Measurements from ENCODE around the gene CDYL.
"Not testable (repeated sequence)": the region's sequence is repeated elsewhere in the genome, so short reads cannot be mapped to it uniquely, and the experiment has no call there.

Gene CDYL

GRCh38 chr6:4804095-4804494 is 27.9 kb downstream of the CDYL start:
- no peak for DNase-seq (ENCODE audit: low read depth in 2 of 2)

- DNase-seq (ENCODE audit: low read depth in 2 of 2): no peak
These were observed 29.5 kb downstream of the CDYL start for GRCh38 chr6:4805553-4806336.

GRCh38 chr6:4806337-4806725 is 30.1 kb downstream of the CDYL start:
- DNase-seq (ENCODE audit: low read depth in 2 of 2): no peak

DNA sequence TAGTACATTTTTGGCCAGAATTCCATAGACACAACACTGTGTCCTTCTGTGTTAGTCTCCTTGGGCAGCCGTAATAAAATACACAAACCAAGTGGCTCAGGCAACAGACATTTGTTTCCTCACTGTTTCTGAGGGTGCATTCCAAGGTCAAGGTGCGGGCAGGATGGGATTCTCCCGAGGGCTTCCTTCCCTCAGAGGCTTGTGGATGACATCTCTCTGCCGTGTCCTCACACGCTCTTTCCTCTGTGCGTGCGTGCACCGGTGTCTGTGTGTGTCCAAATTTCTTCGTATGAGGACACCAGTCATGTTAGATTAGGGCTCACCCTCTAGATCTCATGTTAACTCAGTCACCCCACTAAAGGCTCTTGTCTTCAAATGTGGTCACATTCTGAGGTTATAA is 30.6 kb downstream of the CDYL start:
- no peak for DNase-seq (ENCODE audit: low read depth in 2 of 2)

DNA sequence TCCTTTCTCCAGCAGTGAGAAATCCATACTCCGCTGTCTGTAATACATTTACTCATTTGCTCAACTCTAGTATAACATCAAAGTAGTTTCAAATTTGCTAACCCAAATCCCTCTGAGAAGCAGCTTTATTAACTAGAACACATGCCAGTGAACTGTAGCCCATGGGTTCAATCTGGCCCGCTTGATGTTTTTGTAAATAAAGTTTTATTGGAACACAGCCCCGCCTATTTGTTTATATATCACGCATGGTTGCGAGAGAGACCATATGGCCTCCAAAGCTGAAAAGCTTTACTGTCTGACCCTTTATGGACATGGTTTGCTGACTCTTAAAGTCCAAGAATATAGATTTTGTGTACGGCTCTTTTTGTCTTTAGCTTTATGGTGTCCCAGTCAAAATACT is 32.2 kb downstream of the CDYL start:
- no peak for DNase-seq (ENCODE audit: low read depth in 2 of 2)

GRCh38 chr6:4809999-4810918 is 34.1 kb downstream of the CDYL start:
- DNase-seq (ENCODE audit: low read depth in 2 of 2): no peak

- no peak for DNase-seq (ENCODE audit: low read depth in 2 of 2)
These were observed 35.9 kb downstream of the CDYL start for GRCh38 chr6:4812068-4812467.

DNA sequence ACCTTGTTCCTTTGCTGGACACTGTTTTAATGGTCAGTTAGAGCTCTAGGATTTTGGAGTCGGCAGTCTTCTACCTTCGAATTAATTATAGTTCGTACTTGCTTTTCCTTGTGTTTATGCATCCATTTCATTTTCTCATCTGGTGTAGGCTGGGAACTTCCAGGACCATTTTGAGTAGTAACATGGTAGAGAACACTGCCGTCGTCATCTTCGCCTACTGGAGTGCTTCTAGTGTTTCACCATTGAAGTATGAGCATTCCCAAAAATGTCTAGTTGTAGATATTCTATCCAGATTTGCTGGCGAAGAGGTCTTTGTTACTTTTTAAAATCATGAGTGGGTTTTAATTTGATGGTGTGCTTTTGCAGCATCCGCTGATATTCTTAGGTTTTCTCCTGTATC is 36.9 kb downstream of the CDYL start:
- no peak for DNase-seq (ENCODE audit: low read depth in 2 of 2)

DNA sequence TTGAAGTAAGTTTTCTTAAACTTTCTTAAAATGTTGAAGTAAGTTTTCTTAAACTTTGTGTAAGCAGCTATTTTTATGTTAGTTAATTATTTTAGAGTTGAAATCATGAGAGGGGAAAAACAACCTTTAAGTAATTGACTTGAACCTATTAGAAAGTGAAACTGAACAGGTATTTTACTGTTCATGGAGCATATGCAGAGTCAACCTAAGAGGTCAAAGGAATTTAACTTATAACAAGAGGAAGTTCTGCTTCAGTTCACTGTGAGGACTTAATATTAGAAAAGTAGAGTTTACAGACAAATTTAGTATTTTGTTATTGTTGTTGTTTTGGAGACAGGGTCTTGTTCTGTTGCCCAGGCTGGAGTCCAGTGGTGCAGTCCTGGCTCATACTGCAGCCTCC is 38.0 kb downstream of the CDYL start:
- DNase-seq (ENCODE audit: low read depth in 2 of 2): no peak

GRCh38 chr6:4814987-4815386 is 38.8 kb downstream of the CDYL start:
- DNase-seq (ENCODE audit: low read depth in 2 of 2): no peak

DNA sequence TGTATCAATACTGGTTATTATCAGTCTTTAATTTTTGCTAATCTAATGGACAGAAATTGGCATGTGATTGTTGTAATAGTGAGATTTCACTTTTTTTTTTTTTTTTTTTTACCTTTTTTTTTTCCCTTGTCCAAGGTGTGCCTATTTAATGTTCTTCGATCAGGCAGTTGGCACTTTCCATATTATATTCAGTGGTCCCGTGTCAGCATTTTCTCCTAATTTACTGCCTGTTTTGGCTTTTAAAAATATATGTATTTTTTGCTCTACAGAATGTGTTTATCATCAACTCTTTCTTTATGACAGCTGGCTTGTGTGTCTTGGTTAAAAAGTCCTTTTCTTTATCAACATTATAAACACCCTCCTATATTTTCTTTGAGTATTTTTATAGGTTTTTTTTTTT is 39.4 kb downstream of the CDYL start:
- no peak for DNase-seq (ENCODE audit: low read depth in 2 of 2)

GRCh38 chr6:4816904-4817303 is 40.7 kb downstream of the CDYL start:
- DNase-seq (ENCODE audit: low read depth in 2 of 2): no peak

GRCh38 chr6:4817551-4817950 is 41.3 kb downstream of the CDYL start:
- DNase-seq (ENCODE audit: low read depth in 2 of 2): no peak

DNA sequence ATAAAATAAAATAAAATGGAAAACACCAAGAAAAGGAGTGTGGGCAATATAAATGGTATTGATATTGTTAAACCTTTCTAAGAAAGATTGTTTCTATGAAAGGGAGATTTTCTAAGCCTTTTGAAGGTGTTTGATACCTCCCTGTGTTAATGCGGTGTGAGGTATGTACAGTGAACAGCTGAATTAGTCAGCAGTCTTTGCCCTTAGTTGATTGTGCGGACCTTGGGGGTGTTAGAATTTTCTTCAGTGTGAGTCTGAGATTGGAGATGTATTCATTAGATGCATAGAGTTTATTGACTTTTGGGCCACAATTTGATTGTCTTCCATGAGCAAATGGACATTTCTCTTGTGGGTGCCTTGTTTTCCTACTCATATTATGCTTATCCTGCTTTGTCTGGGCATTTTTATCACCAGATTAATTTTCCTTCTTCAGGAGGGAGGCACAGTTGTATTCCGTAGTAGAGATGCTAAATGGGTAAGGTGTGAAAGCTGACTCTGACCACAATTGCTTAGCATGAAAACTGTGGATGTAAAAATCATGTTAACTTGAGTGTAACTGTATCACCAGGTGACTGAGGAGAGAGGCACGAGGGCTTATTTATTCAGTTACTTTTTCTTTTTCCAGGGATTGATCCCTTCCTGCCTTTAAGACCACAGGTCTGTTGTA is 42.2 kb downstream of the CDYL start:
- DNase-seq (ENCODE audit: low read depth in 2 of 2): no peak

GRCh38 chr6:4819706-4820283 is 43.6 kb downstream of the CDYL start:
- peak in 1 of 2 experiments; percentile 25 for DNase-seq (ENCODE audit: low read depth in 2 of 2)

DNA sequence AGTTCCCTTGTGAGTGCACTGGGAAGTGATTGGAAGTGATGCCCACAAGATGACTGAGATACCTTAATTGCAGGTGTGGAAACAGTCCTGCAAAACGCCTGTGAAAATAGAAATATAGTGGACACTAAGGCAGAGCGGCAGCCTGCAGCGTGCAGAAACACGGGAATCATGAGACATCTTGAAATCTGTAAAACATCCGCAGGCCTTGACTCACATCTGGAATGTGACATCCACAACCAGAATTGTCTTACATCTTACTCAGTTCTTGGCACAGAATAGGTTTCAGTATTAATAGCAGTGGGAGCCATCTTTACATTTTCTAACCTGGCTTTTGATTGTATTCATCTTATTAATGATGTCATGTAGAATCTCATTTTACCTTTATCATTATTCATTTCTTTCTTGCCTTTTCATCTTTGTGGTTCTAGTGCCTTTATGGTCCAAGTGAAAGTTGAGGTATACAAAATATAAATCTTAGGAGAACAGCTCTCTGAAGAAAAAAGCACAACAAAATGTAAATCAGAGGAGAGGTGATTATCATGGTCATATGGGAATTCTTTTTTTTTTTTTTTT is 44.6 kb downstream of the CDYL start:
- DNase-seq (ENCODE audit: low read depth in 2 of 2): peak; percentile 68 to 69

DNA sequence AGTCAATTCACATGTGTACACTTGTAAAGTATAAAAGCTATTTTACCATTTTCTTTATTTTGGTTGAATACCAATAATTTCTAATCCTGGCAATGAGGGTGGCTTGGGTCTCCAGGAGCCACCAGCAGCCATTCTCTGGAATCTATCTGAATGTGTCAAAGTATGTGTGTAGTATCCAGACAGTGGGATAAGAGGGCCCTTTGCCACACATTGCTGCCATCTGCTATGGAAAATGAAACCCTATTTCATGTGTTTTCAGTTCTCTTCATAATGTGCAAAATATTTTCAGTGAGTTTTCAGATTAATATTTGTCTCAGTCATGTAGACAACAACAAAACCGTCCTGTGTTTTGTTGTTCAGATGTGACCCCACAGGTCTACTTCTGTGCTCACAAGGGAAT is 46.3 kb downstream of the CDYL start:
- DNase-seq (ENCODE audit: low read depth in 2 of 2): no peak

DNA sequence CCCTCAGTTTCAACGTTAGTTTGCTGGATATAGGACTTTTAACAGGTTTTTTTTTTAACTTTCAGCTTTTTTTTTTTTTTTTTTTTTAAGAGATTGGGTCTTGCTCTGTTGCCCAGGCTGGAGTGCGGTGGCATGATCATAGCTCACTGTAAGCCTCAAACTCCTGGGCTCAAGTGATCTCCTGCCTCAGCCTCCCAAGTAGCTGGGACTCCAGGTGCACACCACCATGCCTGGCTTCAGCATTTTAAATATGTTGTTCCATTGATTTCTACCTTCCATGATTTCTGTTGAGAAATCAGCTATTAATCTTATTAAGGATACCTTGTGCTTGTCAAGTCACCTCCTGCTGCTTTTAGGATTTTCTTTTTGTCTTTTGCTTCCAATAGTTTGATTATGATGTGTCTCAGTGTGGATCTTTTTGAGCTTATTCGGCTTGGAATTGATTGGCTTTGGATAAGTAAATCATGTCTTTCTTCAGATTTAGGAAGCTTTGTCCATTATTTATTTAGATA is 52.0 kb downstream of the CDYL start:
- DNase-seq (ENCODE audit: low read depth in 2 of 2): no peak

DNA sequence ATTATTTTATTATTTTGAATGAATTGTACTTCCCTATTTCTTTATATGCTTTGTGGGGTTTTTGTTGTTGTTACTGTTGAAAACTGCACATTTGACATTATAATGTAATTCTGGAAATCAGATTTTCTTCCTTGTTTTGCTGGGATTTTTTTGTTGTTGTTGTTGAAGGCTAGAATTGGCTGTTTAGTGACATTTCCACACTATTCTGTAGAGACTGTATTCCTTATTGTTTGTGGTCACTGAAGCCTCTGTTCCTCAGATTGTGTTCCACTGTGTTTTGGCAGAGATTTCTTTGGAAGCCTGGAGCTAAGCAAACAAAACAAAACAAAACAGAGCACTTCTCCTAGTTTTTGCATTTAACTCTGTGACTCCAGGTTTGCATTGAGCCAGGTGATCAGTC is 52.9 kb downstream of the CDYL start:
- no peak for DNase-seq (ENCODE audit: low read depth in 2 of 2)

- DNase-seq (ENCODE audit: low read depth in 2 of 2): not testable (repeated sequence)
These were observed 59.3 kb downstream of the CDYL start for GRCh38 chr6:4835540-4835939.

GRCh38 chr6:4840169-4840568 is 64.0 kb downstream of the CDYL start:
- DNase-seq (ENCODE audit: low read depth in 2 of 2): no peak

DNA sequence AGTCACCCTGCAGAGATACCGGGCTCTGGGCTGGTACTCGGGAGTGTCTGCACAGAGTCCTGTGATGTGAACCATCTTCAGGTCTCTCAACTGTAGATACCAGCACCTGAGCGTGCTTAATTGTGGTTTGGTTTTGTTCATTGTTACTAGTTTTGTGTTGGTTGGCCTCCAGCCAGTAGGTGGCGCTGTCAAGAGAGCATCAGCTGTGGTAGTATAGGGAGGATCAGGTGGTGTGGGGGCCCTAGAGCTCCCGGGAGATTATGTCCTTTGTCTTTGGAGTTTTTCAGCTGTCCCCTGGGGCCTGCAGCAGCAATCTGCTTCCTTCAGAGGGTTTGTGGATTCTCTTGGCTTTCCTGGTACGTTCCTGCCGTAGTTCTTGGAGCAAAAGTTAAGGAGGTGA is 67.9 kb downstream of the CDYL start:
- no peak for DNase-seq (ENCODE audit: low read depth in 2 of 2)
